Measurements from ENCODE around the gene NHLRC1. TPM values are rescaled to one million over a fixed set of nuclear protein-coding genes. Genes with fewer than 3 reads are reported as not detected.
A peak's percentile ranks its signal among the peaks of the same experiment; 100 is the strongest.

NHLRC1 gene
- total and polyA plus RNA-seq, 9 of the 15 experiments (the other 6 are each of a cell fraction or from before 2014, with no cell fraction given), result not detected

- TF ChIP-seq AFF1 (IDR thresholded peaks at IDR 0.05; ENCODE audit: low read depth in 1 of 2, partially characterized antibody in 2 of 2), result peak; percentile 51 to 66
- TF ChIP-seq RFX5 (IDR thresholded peaks at IDR 0.05; ENCODE audit: low read depth, low read length), result no peak
- no peak for TF ChIP-seq KLF16 (IDR thresholded peaks at IDR 0.05)
- TF ChIP-seq, protein P1, sequence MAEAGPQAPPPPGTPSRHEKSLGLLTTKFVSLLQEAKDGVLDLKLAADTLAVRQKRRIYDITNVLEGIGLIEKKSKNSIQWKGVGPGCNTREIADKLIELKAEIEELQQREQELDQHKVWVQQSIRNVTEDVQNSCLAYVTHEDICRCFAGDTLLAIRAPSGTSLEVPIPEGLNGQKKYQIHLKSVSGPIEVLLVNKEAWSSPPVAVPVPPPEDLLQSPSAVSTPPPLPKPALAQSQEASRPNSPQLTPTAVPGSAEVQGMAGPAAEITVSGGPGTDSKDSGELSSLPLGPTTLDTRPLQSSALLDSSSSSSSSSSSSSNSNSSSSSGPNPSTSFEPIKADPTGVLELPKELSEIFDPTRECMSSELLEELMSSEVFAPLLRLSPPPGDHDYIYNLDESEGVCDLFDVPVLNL (CRISPR knock-in tag; IDR thresholded peaks at IDR 0.05; ENCODE audit: low read depth), result no peak
- no peak for TF ChIP-seq ZNF133 (CRISPR knock-in tag; IDR thresholded peaks at IDR 0.05)
- no peak for TF ChIP-seq CBX5 (IDR thresholded peaks at IDR 0.05; ENCODE audit: borderline replicate concordance, low read depth)
- TF ChIP-seq, protein P2, sequence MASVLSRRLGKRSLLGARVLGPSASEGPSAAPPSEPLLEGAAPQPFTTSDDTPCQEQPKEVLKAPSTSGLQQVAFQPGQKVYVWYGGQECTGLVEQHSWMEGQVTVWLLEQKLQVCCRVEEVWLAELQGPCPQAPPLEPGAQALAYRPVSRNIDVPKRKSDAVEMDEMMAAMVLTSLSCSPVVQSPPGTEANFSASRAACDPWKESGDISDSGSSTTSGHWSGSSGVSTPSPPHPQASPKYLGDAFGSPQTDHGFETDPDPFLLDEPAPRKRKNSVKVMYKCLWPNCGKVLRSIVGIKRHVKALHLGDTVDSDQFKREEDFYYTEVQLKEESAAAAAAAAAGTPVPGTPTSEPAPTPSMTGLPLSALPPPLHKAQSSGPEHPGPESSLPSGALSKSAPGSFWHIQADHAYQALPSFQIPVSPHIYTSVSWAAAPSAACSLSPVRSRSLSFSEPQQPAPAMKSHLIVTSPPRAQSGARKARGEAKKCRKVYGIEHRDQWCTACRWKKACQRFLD (CRISPR knock-in tag; IDR thresholded peaks at IDR 0.05), result no peak
- TF ChIP-seq, protein P3, sequence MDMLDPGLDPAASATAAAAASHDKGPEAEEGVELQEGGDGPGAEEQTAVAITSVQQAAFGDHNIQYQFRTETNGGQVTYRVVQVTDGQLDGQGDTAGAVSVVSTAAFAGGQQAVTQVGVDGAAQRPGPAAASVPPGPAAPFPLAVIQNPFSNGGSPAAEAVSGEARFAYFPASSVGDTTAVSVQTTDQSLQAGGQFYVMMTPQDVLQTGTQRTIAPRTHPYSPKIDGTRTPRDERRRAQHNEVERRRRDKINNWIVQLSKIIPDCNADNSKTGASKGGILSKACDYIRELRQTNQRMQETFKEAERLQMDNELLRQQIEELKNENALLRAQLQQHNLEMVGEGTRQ (CRISPR knock-in tag; IDR thresholded peaks at IDR 0.05), result no peak
- TF ChIP-seq RREB1 (CRISPR knock-in tag; IDR thresholded peaks at IDR 0.05), result no peak
- 0 out of 2 replicates have a peak, but pooled peaks have one; percentile 54 for TF ChIP-seq TOE1 (IDR thresholded peaks at IDR 0.05; ENCODE audit: borderline replicate concordance)
- no peak for TF ChIP-seq TOE1 (CRISPR knock-in tag; IDR thresholded peaks at IDR 0.05; ENCODE audit: borderline replicate concordance, low read depth)
- peak; percentile 39; the same call in 1 of the 2 replicates for TF ChIP-seq ZBTB17 (CRISPR knock-in tag; IDR thresholded peaks at IDR 0.05)
- no peak for TF ChIP-seq RAD51 (IDR thresholded peaks at IDR 0.05; ENCODE audit: borderline replicate concordance, low read depth)
- no peak for TF ChIP-seq CXXC5 (CRISPR knock-in tag; IDR thresholded peaks at IDR 0.05)
Observed at GRCh38 chr6:18154507-18155149, 32.2 kb upstream of the NHLRC1 start, which contains the start of gene TPMT (continued).

Data from K562 (cell line).